Panc1 (cell line): ENCODE data around the gene ZNF808. TPM values are rescaled to one million over a fixed set of nuclear protein-coding genes. Genes with fewer than 3 reads are reported as not detected.
"Not testable (repeated sequence)": the region's sequence is repeated elsewhere in the genome, so short reads cannot be mapped to it uniquely, and the experiment has no call there.

Experiments
- ATAC-seq: fragments of 200-7000 bp; cut with Tn5 transposase; 2 replicates; pipeline ENCODE4 v1.9.1; 2020; ENCODE audit warnings: mild to moderate bottlenecking, moderate library complexity
- BruUV-seq: library from RNA; stranded (reverse); fragments of 400-500 nt; replicated peaks from 2 replicates; lab custom pipeline; 2021; lab: Mats Ljungman, UMichigan
- CTCF ChIA-PET: fragments of 300-600 bp; sonication (Branson Sonifier 250); formaldehyde crosslinking; loops from one replicate; lab custom pipeline; 2022; ENCODE audit warnings: antibody characterized with exemption; lab: Charles Lee
- POLR2A ChIA-PET: fragments of 300-600 bp; sonication (Branson Sonifier 250); formaldehyde crosslinking; loops from one replicate; lab custom pipeline; 2022; ENCODE audit warnings: antibody characterized with exemption; lab: Charles Lee
- DNase-seq: peaks from one replicate; pipeline ENCODE4 v3.0.0-alpha.2; 2010; ENCODE audit warnings: low read depth, low spot score
- H3K27ac ChIP-seq: 2 replicates; pipeline ENCODE4 v1.5.1; 2011; ENCODE audit warnings: mild to moderate bottlenecking, low read length, inconsistent platforms
- H3K27me3 ChIP-seq: fragments of 200-500 bp; sonication (Bioruptor generic); 2 replicates; pipeline ENCODE4 v1.6.0; 2014; ENCODE audit warnings: low read length, inconsistent platforms; ENCODE audit not compliant: control insufficient read depth, insufficient read depth
- H3K36me3 ChIP-seq: fragments of 200-500 bp; sonication (Bioruptor generic); 2 replicates; pipeline ENCODE4 v1.5.1; 2014; ENCODE audit warnings: inconsistent platforms, mild to moderate bottlenecking, low read length, moderate library complexity; ENCODE audit not compliant: control insufficient read depth, insufficient read depth
- H3K4me1 ChIP-seq: 2 replicates; pipeline ENCODE4 v1.5.1; 2011; ENCODE audit warnings: inconsistent platforms, mild to moderate bottlenecking, low read length, moderate library complexity; ENCODE audit not compliant: control insufficient read depth, insufficient read depth
- H3K4me3 ChIP-seq, 2 experiments: 2 replicates each; pipeline ENCODE4 v1.5.1; 2011 to 2012; ENCODE audit warnings: low read depth in 2 of 2, low read length in 2 of 2, mild to moderate bottlenecking in 2 of 2, inconsistent platforms in 1 of 2, moderate library complexity in 1 of 2
- H3K9me3 ChIP-seq: fragments of 200-500 bp; sonication (Bioruptor generic); 2 replicates; pipeline ENCODE4 v1.5.1; 2014; ENCODE audit warnings: low read depth, mild to moderate bottlenecking, inconsistent platforms, low read length, moderate library complexity; ENCODE audit not compliant: control insufficient read depth, insufficient read depth
- CTCF ChIP-seq: fragments of 450-650 bp; IDR thresholded peaks from 2 replicates; pipeline ENCODE4 v1.5.1; 2017; ENCODE audit warnings: mild to moderate bottlenecking
- POLR2AphosphoS5 ChIP-seq: IDR thresholded peaks from 2 replicates; pipeline ENCODE4 v1.6.1; 2012; ENCODE audit warnings: mild to moderate bottlenecking, low read depth, low read length, moderate library complexity
- REST ChIP-seq, 2 experiments: IDR thresholded peaks; 2 replicates each; pipeline ENCODE4 v1.6.1; 2011 to 2012; ENCODE audit warnings: low read depth in 2 of 2, control low read depth in 1 of 2, low read length in 1 of 2, mild to moderate bottlenecking in 1 of 2, moderate library complexity in 1 of 2; ENCODE audit not compliant: insufficient read depth in 1 of 2
- SIN3A ChIP-seq: IDR thresholded peaks from 2 replicates; pipeline ENCODE4 v1.6.1; 2012; ENCODE audit warnings: low read depth, mild to moderate bottlenecking, low read length, moderate library complexity, borderline replicate concordance; ENCODE audit not compliant: insufficient read depth
- TCF7L2 ChIP-seq: IDR thresholded peaks from 2 replicates; pipeline ENCODE4 v1.6.1; 2011; ENCODE audit warnings: mild to moderate bottlenecking, low read depth, low read length, inconsistent platforms
- in situ Hi-C: cut with HindIII; loops from 2 replicates; pipeline ENCODE4 v1.10.0; 2016; ENCODE audit warnings: low sequenced_read_pairs, low pct_unique_long_range_greater_than_20kb
- intact Hi-C: fragments of 100-400 bp; cut with micrococcal nuclease; formaldehyde crosslinking; loops from one replicate; pipeline ENCODE4 v1.10.0; 2022; ENCODE audit not compliant: unreplicated experiment
- total RNA-seq: library from RNA; stranded (reverse); gene quantifications from one replicate; pipeline ENCODE4 v1.2.1, GENCODE V29; 2021; ENCODE audit not compliant: unreplicated experiment

The ZNF808 gene
- total RNA-seq, 1 experiment from 2014 or later: 19.1 TPM

GRCh38 chr19:52601974-52602366 lies 74.5 kb downstream of the ZNF808 start:
- H3K9me3 ChIP-seq, intact Hi-C loops: not testable (repeated sequence)

DNA sequence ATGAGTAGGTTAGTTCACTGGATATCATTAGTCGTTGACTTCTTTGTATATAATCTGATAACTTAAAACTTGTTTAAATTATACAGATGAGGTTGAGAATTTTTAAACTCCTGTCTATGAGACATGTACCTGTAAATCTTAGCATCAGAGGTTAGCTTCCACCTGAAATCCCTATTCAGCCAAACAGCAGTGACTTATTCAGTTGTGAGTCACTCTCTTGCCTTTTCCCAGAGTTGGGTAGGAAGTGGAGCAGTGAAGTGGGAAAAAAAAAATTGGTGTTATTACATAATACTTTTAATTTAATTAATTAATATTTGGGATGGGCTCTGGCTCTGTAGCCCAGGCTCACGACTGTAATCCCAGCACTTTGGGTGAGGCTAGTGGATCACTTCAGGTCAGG lies 75.5 kb downstream of the ZNF808 start:
- ChIA-PET POLR2A (interaction anchor here (0.6 kb wide), 1 partner anchor 744 kb away, joined by 6 read pairs; no protein-coding TSS in a partner anchor), CTCF (no interaction called here)
- intact Hi-C loops (no loop called here), in situ Hi-C loops (no loop called here)
- Histone ChIP-seq H3K4me3 (no peak overlapping the region), H3K9me3 (no peaks in the 10 kb centered on the region), H3K36me3 (no peaks in the 10 kb centered on the region), H3K4me1 (no peaks in the 10 kb centered on the region), H3K27me3 (no peaks in the 10 kb centered on the region), H3K27ac (no peak overlapping the region)
- ATAC-seq: no peak
- no peak for DNase-seq
- no TSS peak for BruUV-seq
- TF ChIP-seq TCF7L2: no peak
- TF ChIP-seq POLR2AphosphoS5: no peak
- no peak for TF ChIP-seq SIN3A
- TF ChIP-seq CTCF: no peak
- no peak for TF ChIP-seq REST (IDR thresholded peaks at IDR 0.05; ENCODE audit: insufficient read depth in 1 of 2, low read depth in 2 of 2, low read length in 1 of 2)

More at GRCh38 chr19:52601974-52602366, 74.5 kb downstream of the ZNF808 start:
- H3K36me3 ChIP-seq, H3K27me3 ChIP-seq, POLR2A ChIA-PET, H3K4me1 ChIP-seq, CTCF ChIA-PET, BruUV-seq, in situ Hi-C loops, DNase-seq: not testable (repeated sequence)
- Histone ChIP-seq H3K4me3 (peak overlapping the region; percentile 74 to 79), H3K27ac (peak overlapping the region; percentile 76; the same call in 1 of the 2 replicates)
- peak; percentile 23; the same call in 1 of the 2 replicates for ATAC-seq

GRCh38 chr19:52603558-52604207 lies 76.2 kb downstream of the ZNF808 start:
- Histone ChIP-seq H3K27ac (no peak overlapping the region), H3K9me3 (no peaks in the 10 kb centered on the region), H3K27me3 (no peaks in the 10 kb centered on the region), H3K4me1 (no peaks in the 10 kb centered on the region), H3K4me3 (no peak overlapping the region), H3K36me3 (no peaks in the 10 kb centered on the region)
- DNase-seq (no peak), ATAC-seq (no peak)
- ChIA-PET POLR2A (interaction anchor here (0.7 kb wide), 1 partner anchor 82 kb away, joined by 15 read pairs; no protein-coding TSS in a partner anchor), CTCF (no interaction called here)
- intact Hi-C loops: no loop called here
- BruUV-seq: no TSS peak
- TF ChIP-seq SIN3A (no peak), POLR2AphosphoS5 (no peak), CTCF (no peak), TCF7L2 (no peak), REST (IDR thresholded peaks at IDR 0.05; ENCODE audit: insufficient read depth in 1 of 2, low read depth in 2 of 2, low read length in 1 of 2) (no peak)
- in situ Hi-C loops: no loop called here
